ENCODE data around the gene RSF1. TPM values are rescaled to one million over a fixed set of nuclear protein-coding genes. Genes with fewer than 3 reads are reported as not detected.

The RSF1 gene
- total and polyA plus RNA-seq, 2 experiments from 2014 or later = 47.9 to 48.8 TPM

DNA sequence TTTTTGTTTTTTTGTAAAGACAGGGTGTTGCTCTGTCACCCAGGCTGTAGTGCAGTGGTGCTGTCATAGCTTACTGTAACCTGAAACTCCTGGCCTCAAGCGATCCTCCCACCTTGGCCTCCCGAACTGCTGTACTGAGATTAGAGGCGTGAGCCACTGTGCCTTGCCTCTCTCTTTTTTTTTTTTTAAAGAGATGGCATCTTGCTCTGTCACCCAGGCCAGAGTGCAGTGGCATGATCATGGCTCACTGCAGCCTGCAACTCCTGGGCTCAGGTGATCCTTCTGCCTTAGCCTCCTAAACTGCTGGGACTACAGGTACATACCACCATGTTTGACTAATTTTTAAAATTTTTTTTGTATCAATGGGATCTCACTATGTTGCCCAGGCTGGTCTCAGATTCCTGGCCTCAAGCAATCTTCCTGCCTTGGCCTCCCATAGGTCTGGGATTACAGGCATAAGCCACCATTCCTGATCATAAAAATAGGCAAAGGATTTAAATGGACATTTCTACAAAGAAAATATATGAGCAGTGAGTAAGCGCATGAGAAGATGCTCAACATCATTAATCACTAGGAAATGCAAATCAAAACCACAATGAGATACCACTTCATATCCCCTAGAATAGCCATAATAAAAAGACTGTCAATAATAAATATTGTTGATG, 165.6 kb downstream of the RSF1 start:
- no peak for DNase-seq (ENCODE audit: low spot score)
- WGBS (ENCODE audit: low lambda C conversion rate, missing lambda C conversion rate) = 76% methylated on average over 4 of the region's 4 CpGs
- Histone ChIP-seq H3K79me2 (no peaks in the 10 kb centered on the region), H2AFZ (no peak overlapping the region), H3K9me3 (ENCODE audit: low read depth) (no peaks in the 10 kb centered on the region), H3K4me2 (no peak overlapping the region), H4K20me1 (ENCODE audit: insufficient read depth, poor library complexity, severe bottlenecking) (no peaks in the 10 kb centered on the region), H3K4me1 (ENCODE audit: insufficient read depth) (no peaks in the 10 kb centered on the region), H3K27ac (no peak overlapping the region), H3K9me2 (replicated peaks; ENCODE audit: insufficient read depth) (no peaks in the 10 kb centered on the region), H3K4me3 (no peak overlapping the region), H3K36me3 (replicated peaks; ENCODE audit: insufficient read depth, low read depth) (no peaks in the 10 kb centered on the region), H3K27me3 (no peaks in the 10 kb centered on the region)
- no peak for TF ChIP-seq EZH2phosphoT487 (IDR thresholded peaks at IDR 0.05; ENCODE audit: low read depth, severe bottlenecking, unreplicated experiment)
- TF ChIP-seq EZH2 (IDR thresholded peaks at IDR 0.05; ENCODE audit: borderline replicate concordance) = no peak
- TF ChIP-seq, protein P1, sequence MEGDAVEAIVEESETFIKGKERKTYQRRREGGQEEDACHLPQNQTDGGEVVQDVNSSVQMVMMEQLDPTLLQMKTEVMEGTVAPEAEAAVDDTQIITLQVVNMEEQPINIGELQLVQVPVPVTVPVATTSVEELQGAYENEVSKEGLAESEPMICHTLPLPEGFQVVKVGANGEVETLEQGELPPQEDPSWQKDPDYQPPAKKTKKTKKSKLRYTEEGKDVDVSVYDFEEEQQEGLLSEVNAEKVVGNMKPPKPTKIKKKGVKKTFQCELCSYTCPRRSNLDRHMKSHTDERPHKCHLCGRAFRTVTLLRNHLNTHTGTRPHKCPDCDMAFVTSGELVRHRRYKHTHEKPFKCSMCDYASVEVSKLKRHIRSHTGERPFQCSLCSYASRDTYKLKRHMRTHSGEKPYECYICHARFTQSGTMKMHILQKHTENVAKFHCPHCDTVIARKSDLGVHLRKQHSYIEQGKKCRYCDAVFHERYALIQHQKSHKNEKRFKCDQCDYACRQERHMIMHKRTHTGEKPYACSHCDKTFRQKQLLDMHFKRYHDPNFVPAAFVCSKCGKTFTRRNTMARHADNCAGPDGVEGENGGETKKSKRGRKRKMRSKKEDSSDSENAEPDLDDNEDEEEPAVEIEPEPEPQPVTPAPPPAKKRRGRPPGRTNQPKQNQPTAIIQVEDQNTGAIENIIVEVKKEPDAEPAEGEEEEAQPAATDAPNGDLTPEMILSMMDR (IDR thresholded peaks at IDR 0.05; ENCODE audit: poor library complexity) = no peak

DNA sequence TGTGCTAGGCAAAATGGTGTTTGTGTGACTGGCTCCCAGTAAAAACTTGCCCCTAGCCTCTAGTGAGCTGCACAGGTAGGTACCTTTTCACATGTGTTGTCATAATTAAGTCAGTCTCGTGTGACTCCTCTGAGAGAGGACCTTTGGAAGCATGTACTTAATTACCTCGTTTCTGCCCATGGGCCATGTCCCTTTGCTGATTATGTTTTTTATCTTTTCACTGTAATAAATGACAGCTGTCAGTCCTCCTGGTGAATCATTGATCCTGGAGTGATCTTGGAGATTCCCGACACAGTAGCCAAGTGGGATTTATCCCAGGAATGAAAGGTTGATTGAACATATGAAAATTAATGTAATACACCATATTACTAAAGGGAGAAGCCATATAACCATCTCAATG, 170.4 kb downstream of the RSF1 start:
- peak; percentile 4 for DNase-seq (ENCODE audit: low spot score)
- Histone ChIP-seq H3K4me3 (no peak overlapping the region), H3K4me2 (no peak overlapping the region), H3K9me3 (ENCODE audit: low read depth) (no peaks in the 10 kb centered on the region), H3K9me2 (replicated peaks; ENCODE audit: insufficient read depth) (no peaks in the 10 kb centered on the region), H3K27me3 (no peaks in the 10 kb centered on the region), H2AFZ (no peak overlapping the region), H3K27ac (peak overlapping the region; percentile 42), H4K20me1 (ENCODE audit: insufficient read depth, poor library complexity, severe bottlenecking) (no peaks in the 10 kb centered on the region), H3K4me1 (ENCODE audit: insufficient read depth) (no peaks in the 10 kb centered on the region), H3K79me2 (no peaks in the 10 kb centered on the region), H3K36me3 (replicated peaks; ENCODE audit: insufficient read depth, low read depth) (no peaks in the 10 kb centered on the region)
- 69% methylated on average over 3 of the region's 3 CpGs for WGBS (ENCODE audit: low lambda C conversion rate, missing lambda C conversion rate)
- TF ChIP-seq EZH2phosphoT487 (IDR thresholded peaks at IDR 0.05; ENCODE audit: low read depth, severe bottlenecking, unreplicated experiment) = no peak
- TF ChIP-seq EZH2 (IDR thresholded peaks at IDR 0.05; ENCODE audit: borderline replicate concordance) = no peak
- TF ChIP-seq, protein P1 (IDR thresholded peaks at IDR 0.05; ENCODE audit: poor library complexity) = no peak

DNA sequence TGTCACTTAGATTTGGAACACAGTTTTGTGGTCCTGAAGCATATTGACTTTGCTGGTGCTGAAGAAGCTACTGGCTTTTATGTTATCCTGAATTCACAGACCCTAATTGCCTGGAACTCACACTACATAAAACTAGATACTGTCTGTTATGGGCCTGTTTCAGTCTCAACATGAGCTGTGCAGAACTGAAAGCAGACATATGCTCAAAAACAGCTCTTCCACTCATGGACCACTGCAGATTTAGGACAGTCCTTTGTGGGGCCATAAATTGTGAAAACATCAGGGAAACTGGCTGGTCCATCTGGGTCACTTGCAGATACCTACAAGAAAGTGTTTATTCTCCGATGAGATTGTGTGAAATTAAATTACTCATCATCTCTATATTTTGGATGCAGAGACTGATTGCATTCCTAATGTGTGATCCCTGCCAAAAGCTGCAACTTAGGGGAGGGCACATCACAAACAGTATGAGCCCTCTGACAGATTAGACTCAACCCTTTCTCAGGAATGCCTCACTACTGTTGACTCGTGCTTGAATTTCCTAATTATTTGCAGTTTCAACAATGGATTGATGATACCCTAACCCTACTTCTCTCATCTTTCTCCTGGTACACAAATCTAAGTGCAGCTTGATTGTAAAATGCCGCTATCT, 172.7 kb downstream of the RSF1 start:
- Histone ChIP-seq H3K9me3 (ENCODE audit: low read depth) (no peaks in the 10 kb centered on the region), H3K36me3 (replicated peaks; ENCODE audit: insufficient read depth, low read depth) (no peaks in the 10 kb centered on the region), H3K79me2 (no peaks in the 10 kb centered on the region), H3K4me2 (no peak overlapping the region), H4K20me1 (ENCODE audit: insufficient read depth, poor library complexity, severe bottlenecking) (no peaks in the 10 kb centered on the region), H3K4me3 (no peak overlapping the region), H3K27ac (no peak overlapping the region), H2AFZ (no peak overlapping the region), H3K27me3 (no peaks in the 10 kb centered on the region), H3K9me2 (replicated peaks; ENCODE audit: insufficient read depth) (no peaks in the 10 kb centered on the region), H3K4me1 (ENCODE audit: insufficient read depth) (no peaks in the 10 kb centered on the region)
- no peak for DNase-seq (ENCODE audit: low spot score)
- TF ChIP-seq, protein P1 (IDR thresholded peaks at IDR 0.05; ENCODE audit: poor library complexity) = no peak
- TF ChIP-seq EZH2phosphoT487 (IDR thresholded peaks at IDR 0.05; ENCODE audit: low read depth, severe bottlenecking, unreplicated experiment) (no peak), EZH2 (IDR thresholded peaks at IDR 0.05; ENCODE audit: borderline replicate concordance) (no peak)
- 85% methylated on average over 3 of the region's 3 CpGs for WGBS (ENCODE audit: low lambda C conversion rate, missing lambda C conversion rate)
